Measurements from ENCODE around the gene CHMP1A. TPM values are rescaled to one million over a fixed set of nuclear protein-coding genes. Genes with fewer than 3 reads are reported as not detected.
A peak's percentile ranks its signal among the peaks of the same experiment; 100 is the strongest.

CHMP1A gene
- polyA plus RNA-seq, 4 donors: 78.6 to 202 (median 138) TPM

- no peaks in the 10 kb centered on the region for H3K9me3 ChIP-seq (ENCODE audit: control insufficient read depth in 2 of 2, insufficient read depth in 1 of 2, low read depth in 1 of 2, low read length in 1 of 2)
- H3K36me3 ChIP-seq (ENCODE audit: control insufficient read depth in 3 of 3, insufficient read depth in 2 of 3, low read depth in 1 of 3, low read length in 3 of 3): peaks cover 0 to 28% (median 0%) of the 10 kb centered on the region in 3 donors
- peaks cover 0 to 3% (median 2%) of the 10 kb centered on the region in 3 donors for H3K27me3 ChIP-seq (ENCODE audit: control insufficient read depth in 3 of 3, insufficient read depth in 3 of 3, low read length in 3 of 3)
- H3K27ac ChIP-seq (ENCODE audit: low read depth in 1 of 3, low read length in 2 of 3): no peak overlapping the region
- FAIRE-seq: no peak
- no peak overlapping the region for H3K4me3 ChIP-seq (ENCODE audit: low read depth in 1 of 3, low read length in 3 of 3)
- 86 to 90% (median 88%) methylated on average over 18 of the region's 18 CpGs for WGBS, 3 donors
- H3K4me1 ChIP-seq (ENCODE audit: control insufficient read depth in 3 of 3, insufficient read depth in 2 of 3, low read depth in 1 of 3, low read length in 2 of 3): peaks cover 0 to 25% (median 0%) of the 10 kb centered on the region in 3 donors
- no peak for DNase-seq
Observed at GRCh38 chr16:89621136-89621697, 36.3 kb downstream of the CHMP1A start.

- DNase-seq: no peak
- Histone ChIP-seq H3K9me3 (ENCODE audit: control insufficient read depth in 2 of 2, insufficient read depth in 1 of 2, low read depth in 1 of 2, low read length in 1 of 2) (no peaks in the 10 kb centered on the region), H3K27me3 (ENCODE audit: control insufficient read depth in 3 of 3, insufficient read depth in 3 of 3, low read length in 3 of 3) (peaks cover 0 to 3% (median 2%) of the 10 kb centered on the region in 3 donors), H3K4me3 (ENCODE audit: low read depth in 1 of 3, low read length in 3 of 3) (no peak overlapping the region), H3K27ac (ENCODE audit: low read depth in 1 of 3, low read length in 2 of 3) (no peak overlapping the region), H3K4me1 (ENCODE audit: control insufficient read depth in 3 of 3, insufficient read depth in 2 of 3, low read depth in 1 of 3, low read length in 2 of 3) (peaks cover 0 to 24% (median 0%) of the 10 kb centered on the region in 3 donors), H3K36me3 (ENCODE audit: control insufficient read depth in 3 of 3, insufficient read depth in 2 of 3, low read depth in 1 of 3, low read length in 3 of 3) (peaks cover 0 to 25% (median 0%) of the 10 kb centered on the region in 3 donors)
- 81 to 90% (median 82%) methylated on average over 16 of the region's 16 CpGs for WGBS, 3 donors
- FAIRE-seq: no peak
Observed at GRCh38 chr16:89620406-89620841, 37.1 kb downstream of the CHMP1A start.

GRCh38 chr16:89619840-89620239 lies 37.7 kb downstream of the CHMP1A start:
- 68 to 84% (median 83%) methylated on average over 12 of the region's 12 CpGs for WGBS, 3 donors
- no peak overlapping the region for H3K27ac ChIP-seq (ENCODE audit: low read depth in 1 of 3, low read length in 2 of 3)
- H3K36me3 ChIP-seq (ENCODE audit: control insufficient read depth in 3 of 3, insufficient read depth in 2 of 3, low read depth in 1 of 3, low read length in 3 of 3): peaks cover 0 to 29% (median 0%) of the 10 kb centered on the region in 3 donors
- FAIRE-seq (no peak), DNase-seq (no peak)
- H3K4me3 ChIP-seq (ENCODE audit: low read depth in 1 of 3, low read length in 3 of 3): no peak overlapping the region
- peaks cover 0 to 21% (median 1%) of the 10 kb centered on the region in 3 donors for H3K4me1 ChIP-seq (ENCODE audit: control insufficient read depth in 3 of 3, insufficient read depth in 2 of 3, low read depth in 1 of 3, low read length in 2 of 3)
- H3K27me3 ChIP-seq (ENCODE audit: control insufficient read depth in 3 of 3, insufficient read depth in 3 of 3, low read length in 3 of 3): peaks cover 0 to 3% (median 2%) of the 10 kb centered on the region in 3 donors
- H3K9me3 ChIP-seq (ENCODE audit: control insufficient read depth in 2 of 2, insufficient read depth in 1 of 2, low read depth in 1 of 2, low read length in 1 of 2): no peaks in the 10 kb centered on the region

GRCh38 chr16:89618109-89618998 lies 39.2 kb downstream of the CHMP1A start:
- H3K4me1 ChIP-seq (ENCODE audit: control insufficient read depth in 3 of 3, insufficient read depth in 2 of 3, low read depth in 1 of 3, low read length in 2 of 3): peaks cover 0 to 26% (median 3%) of the 10 kb centered on the region in 3 donors
- H3K9me3 ChIP-seq (ENCODE audit: control insufficient read depth in 2 of 2, insufficient read depth in 1 of 2, low read depth in 1 of 2, low read length in 1 of 2): no peaks in the 10 kb centered on the region
- 56 to 61% (median 58%) methylated on average over 15 to 16 of the region's 16 CpGs for WGBS, 3 donors
- no peak for FAIRE-seq
- peaks cover 0 to 1% (median 0%) of the 10 kb centered on the region in 3 donors for H3K27me3 ChIP-seq (ENCODE audit: control insufficient read depth in 3 of 3, insufficient read depth in 3 of 3, low read length in 3 of 3)
- no peak overlapping the region for H3K27ac ChIP-seq (ENCODE audit: low read depth in 1 of 3, low read length in 2 of 3)
- peaks cover 0 to 22% (median 0%) of the 10 kb centered on the region in 3 donors for H3K36me3 ChIP-seq (ENCODE audit: control insufficient read depth in 3 of 3, insufficient read depth in 2 of 3, low read depth in 1 of 3, low read length in 3 of 3)
- DNase-seq: no peak
- no peak overlapping the region for H3K4me3 ChIP-seq (ENCODE audit: low read depth in 1 of 3, low read length in 3 of 3)

- Histone ChIP-seq H3K4me1 (ENCODE audit: control insufficient read depth in 3 of 3, insufficient read depth in 2 of 3, low read depth in 1 of 3, low read length in 2 of 3) (peaks cover 0 to 32% (median 3%) of the 10 kb centered on the region in 3 donors), H3K36me3 (ENCODE audit: control insufficient read depth in 3 of 3, insufficient read depth in 2 of 3, low read depth in 1 of 3, low read length in 3 of 3) (peaks cover 0 to 15% (median 0%) of the 10 kb centered on the region in 3 donors), H3K4me3 (ENCODE audit: low read depth in 1 of 3, low read length in 3 of 3) (no peak overlapping the region), H3K27ac (ENCODE audit: low read depth in 1 of 3, low read length in 2 of 3) (peak overlapping the region in 2 of 3 donors; percentile 0 to 48), H3K27me3 (ENCODE audit: control insufficient read depth in 3 of 3, insufficient read depth in 3 of 3, low read length in 3 of 3) (no peaks in the 10 kb centered on the region), H3K9me3 (ENCODE audit: control insufficient read depth in 2 of 2, insufficient read depth in 1 of 2, low read depth in 1 of 2, low read length in 1 of 2) (no peaks in the 10 kb centered on the region)
- FAIRE-seq (no peak), DNase-seq (no peak)
- WGBS, 3 donors: 59 to 64% (median 61%) methylated on average over 6 of the region's 6 CpGs
Observed at GRCh38 chr16:89617036-89617435, 40.5 kb downstream of the CHMP1A start.

- DNase-seq (no peak), FAIRE-seq (no peak)
- no peaks in the 10 kb centered on the region for H3K9me3 ChIP-seq (ENCODE audit: control insufficient read depth in 2 of 2, insufficient read depth in 1 of 2, low read depth in 1 of 2, low read length in 1 of 2)
- no peaks in the 10 kb centered on the region for H3K27me3 ChIP-seq (ENCODE audit: control insufficient read depth in 3 of 3, insufficient read depth in 3 of 3, low read length in 3 of 3)
- peaks cover 0 to 29% (median 3%) of the 10 kb centered on the region in 3 donors for H3K4me1 ChIP-seq (ENCODE audit: control insufficient read depth in 3 of 3, insufficient read depth in 2 of 3, low read depth in 1 of 3, low read length in 2 of 3)
- peaks cover 0 to 11% (median 0%) of the 10 kb centered on the region in 3 donors for H3K36me3 ChIP-seq (ENCODE audit: control insufficient read depth in 3 of 3, insufficient read depth in 2 of 3, low read depth in 1 of 3, low read length in 3 of 3)
- 71 to 90% (median 73%) methylated on average over 20 of the region's 20 CpGs for WGBS, 3 donors
- no peak overlapping the region for H3K4me3 ChIP-seq (ENCODE audit: low read depth in 1 of 3, low read length in 3 of 3)
- H3K27ac ChIP-seq (ENCODE audit: low read depth in 1 of 3, low read length in 2 of 3): peak overlapping the region in 2 of 3 donors; percentile 0 to 48
Observed at GRCh38 chr16:89616623-89617022, 40.9 kb downstream of the CHMP1A start.

- H3K27me3 ChIP-seq (ENCODE audit: control insufficient read depth in 3 of 3, insufficient read depth in 3 of 3, low read length in 3 of 3): no peaks in the 10 kb centered on the region
- no peak overlapping the region for H3K27ac ChIP-seq (ENCODE audit: low read depth in 1 of 3, low read length in 2 of 3)
- 28 to 43% (median 43%) methylated on average over 17 of the region's 17 CpGs for WGBS, 3 donors
- H3K9me3 ChIP-seq (ENCODE audit: control insufficient read depth in 2 of 2, insufficient read depth in 1 of 2, low read depth in 1 of 2, low read length in 1 of 2): no peaks in the 10 kb centered on the region
- DNase-seq (no peak), FAIRE-seq (no peak)
- H3K4me1 ChIP-seq (ENCODE audit: control insufficient read depth in 3 of 3, insufficient read depth in 2 of 3, low read depth in 1 of 3, low read length in 2 of 3): peaks cover 0 to 29% (median 3%) of the 10 kb centered on the region in 3 donors
- H3K36me3 ChIP-seq (ENCODE audit: control insufficient read depth in 3 of 3, insufficient read depth in 2 of 3, low read depth in 1 of 3, low read length in 3 of 3): peaks cover 0 to 10% (median 0%) of the 10 kb centered on the region in 3 donors
- H3K4me3 ChIP-seq (ENCODE audit: low read depth in 1 of 3, low read length in 3 of 3): peak overlapping the region in 1 of 3 donors; percentile 64
Observed at GRCh38 chr16:89615596-89616090, 41.9 kb downstream of the CHMP1A start.

- Histone ChIP-seq H3K9me3 (ENCODE audit: control insufficient read depth in 2 of 2, insufficient read depth in 1 of 2, low read depth in 1 of 2, low read length in 1 of 2) (no peaks in the 10 kb centered on the region), H3K4me3 (ENCODE audit: low read depth in 1 of 3, low read length in 3 of 3) (peak overlapping the region in 1 of 3 donors; percentile 64), H3K27ac (ENCODE audit: low read depth in 1 of 3, low read length in 2 of 3) (no peak overlapping the region), H3K4me1 (ENCODE audit: control insufficient read depth in 3 of 3, insufficient read depth in 2 of 3, low read depth in 1 of 3, low read length in 2 of 3) (peaks cover 0 to 29% (median 3%) of the 10 kb centered on the region in 3 donors), H3K27me3 (ENCODE audit: control insufficient read depth in 3 of 3, insufficient read depth in 3 of 3, low read length in 3 of 3) (no peaks in the 10 kb centered on the region), H3K36me3 (ENCODE audit: control insufficient read depth in 3 of 3, insufficient read depth in 2 of 3, low read depth in 1 of 3, low read length in 3 of 3) (peaks cover 0 to 10% (median 0%) of the 10 kb centered on the region in 3 donors)
- DNase-seq (no peak), FAIRE-seq (no peak)
- 69 to 83% (median 75%) methylated on average over 12 to 13 of the region's 13 CpGs for WGBS, 3 donors
Observed at GRCh38 chr16:89615176-89615575, 42.3 kb downstream of the CHMP1A start.

Measured in small intestine (tissue), 7 donors.